GM18868 (cell line): ENCODE measurements around the gene DOCK10.

Experiments used
- ATAC-seq: cut with Tn5 transposase; IDR thresholded peaks from one replicate; pipeline ENCODE4 v1.9.1; 2021; ENCODE audit warnings: mild to moderate bottlenecking, moderate library complexity; ENCODE audit not compliant: unreplicated experiment

Gene DOCK10

DNA sequence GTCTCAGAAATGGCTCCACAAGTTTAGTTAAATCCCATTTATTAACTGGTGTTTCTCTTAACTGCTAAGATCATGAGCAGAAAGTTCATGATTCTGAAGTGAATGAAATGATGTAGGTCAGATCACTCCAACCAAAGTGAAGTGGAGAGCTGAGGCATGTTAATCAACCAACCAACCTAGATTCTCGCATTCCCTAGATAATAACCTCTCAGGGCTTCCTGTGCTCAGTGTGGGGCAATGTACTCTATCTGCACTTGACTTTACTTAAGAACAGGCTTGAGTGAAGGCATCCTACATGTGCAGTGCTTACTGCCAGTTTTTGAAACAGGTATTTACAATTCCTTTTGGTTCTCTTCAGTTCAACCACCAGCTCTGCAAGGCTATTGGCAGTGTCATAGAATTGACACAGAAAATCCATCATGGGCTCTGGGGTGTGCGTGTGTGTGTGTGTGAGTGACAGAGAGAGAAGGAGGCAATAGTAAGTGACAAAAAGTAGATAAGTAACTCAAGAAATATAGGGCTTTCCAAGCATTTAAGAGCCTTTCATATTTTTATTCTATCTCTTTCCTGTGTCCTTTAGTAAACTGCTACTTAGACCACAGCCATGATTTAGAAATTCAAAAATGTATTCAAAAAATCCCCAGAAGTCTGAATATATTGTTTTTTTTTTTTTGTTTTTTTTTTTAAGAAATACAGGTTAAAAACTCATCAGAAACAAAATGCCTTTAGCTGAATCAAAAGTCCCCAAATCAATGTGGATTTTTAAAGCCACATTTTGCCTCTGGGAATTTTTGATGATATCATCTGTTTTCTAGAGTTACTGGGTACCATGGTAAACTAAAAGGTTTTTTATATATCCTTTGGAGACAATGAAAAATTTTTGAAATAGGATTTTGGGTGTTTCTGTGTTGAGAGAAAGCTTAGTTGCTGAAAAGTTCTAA lies 28.6 kb downstream of the DOCK10 start:
- ATAC-seq, result no peak

DNA sequence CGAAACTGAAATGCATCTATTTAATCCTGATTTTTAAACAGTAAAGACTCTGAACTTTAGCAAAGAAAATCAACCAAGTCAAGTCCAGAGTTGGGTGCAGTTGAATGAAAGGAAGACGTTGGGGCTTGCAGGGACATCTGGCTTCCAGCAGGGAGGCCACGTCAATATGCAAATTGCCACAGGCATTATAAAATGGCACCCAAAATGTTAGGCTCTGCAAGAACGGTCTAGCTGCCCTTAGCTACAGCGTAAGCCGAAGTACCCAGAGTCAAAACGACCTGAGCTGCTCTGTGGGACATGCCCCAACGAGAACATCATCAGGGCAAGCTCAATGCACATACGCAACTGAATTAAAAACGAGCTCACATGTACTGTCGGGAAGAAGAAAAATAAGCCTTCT lies 30.7 kb downstream of the DOCK10 start:
- no peak for ATAC-seq

- no peak for ATAC-seq
These were observed 31.5 kb downstream of the DOCK10 start for GRCh38 chr2:225010804-225011203.

DNA sequence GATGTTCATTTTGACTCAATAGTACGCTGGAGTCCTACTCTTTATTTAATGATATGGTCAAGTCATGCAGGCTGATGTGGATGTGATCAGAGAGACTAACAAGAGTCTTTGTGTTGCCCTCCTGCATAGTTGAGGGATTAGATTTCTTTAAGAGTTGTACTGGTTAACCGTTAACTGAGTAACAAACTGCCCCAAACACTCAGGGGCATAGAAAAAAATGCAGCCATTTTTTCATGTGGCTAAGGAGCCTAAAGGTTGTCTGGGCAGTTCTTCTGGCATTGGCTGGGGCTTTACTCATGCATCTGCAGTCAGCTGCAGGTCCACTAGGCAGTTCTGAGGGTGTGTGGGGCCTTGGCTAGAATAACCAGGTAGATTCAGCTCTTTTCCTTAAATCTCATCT lies 32.5 kb downstream of the DOCK10 start:
- ATAC-seq, result no peak

DNA sequence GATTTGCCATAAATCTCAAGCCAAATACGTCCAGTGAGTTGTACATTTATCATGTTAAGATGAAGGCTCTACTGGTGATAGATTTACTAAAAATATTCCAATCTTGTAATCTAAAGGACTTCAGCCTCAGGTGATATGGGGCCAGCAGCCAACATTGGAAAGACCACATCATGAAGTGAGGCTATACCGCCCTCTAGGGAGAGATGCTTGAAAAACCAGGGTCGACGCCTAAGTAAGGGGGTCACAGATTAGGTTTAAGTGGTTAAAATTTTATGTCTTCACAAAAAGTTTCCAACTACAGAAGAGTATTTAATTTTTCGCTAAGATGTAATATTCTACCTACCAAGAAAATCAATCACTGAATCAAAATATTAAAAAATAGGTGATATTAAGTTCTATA lies 33.3 kb downstream of the DOCK10 start:
- ATAC-seq, result peak; percentile 38

DNA sequence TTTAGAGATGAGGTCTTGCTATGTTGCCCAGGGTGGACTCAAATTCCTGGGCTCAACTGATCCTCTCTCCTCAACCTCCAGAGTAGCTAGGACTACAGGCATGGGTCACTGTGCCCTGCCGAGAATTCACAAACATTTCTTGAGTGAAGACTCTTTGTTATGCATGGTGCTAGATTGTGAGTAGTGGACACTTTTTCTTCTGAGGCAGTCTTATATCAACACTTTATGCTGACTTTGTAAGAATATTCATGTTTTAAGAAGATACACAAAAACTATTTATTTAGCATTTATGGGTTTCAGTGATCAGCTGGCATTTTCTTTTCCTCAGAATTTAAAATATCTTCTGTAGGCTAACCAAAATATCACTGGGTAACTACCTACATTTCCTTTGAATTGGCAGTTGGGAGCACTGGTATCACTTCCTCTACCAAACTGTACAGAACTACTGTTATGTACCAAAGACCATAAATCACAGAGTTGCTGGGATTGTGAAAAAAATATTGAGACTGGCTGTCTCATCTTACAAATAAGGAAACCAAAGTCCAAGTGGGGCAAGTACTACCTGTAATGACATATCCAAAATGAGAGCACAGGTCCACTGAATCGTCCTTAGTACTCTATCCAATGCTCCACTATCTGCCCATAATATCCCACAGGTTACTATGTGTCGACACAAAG lies 34.0 kb downstream of the DOCK10 start:
- ATAC-seq, result peak; percentile 78

DNA sequence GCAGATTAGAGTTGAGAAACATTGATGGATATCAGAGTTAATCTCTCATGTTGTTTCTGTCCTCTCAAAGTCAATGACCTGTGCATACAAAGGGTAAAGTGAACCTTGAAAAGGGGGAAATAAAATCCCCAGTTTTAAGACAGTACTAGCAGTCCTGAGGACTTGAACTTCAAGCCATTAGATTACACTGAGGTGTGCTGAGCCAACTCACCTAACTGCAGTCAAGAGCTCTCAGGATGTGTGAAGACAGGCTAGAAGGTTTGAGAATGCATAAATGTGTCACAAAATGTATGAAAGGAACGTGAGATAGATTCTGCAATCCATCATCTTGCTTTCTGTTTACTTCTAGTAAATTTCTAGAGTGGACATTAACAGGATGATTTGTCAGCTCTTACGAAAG lies 35.5 kb downstream of the DOCK10 start:
- ATAC-seq, result no peak

DNA sequence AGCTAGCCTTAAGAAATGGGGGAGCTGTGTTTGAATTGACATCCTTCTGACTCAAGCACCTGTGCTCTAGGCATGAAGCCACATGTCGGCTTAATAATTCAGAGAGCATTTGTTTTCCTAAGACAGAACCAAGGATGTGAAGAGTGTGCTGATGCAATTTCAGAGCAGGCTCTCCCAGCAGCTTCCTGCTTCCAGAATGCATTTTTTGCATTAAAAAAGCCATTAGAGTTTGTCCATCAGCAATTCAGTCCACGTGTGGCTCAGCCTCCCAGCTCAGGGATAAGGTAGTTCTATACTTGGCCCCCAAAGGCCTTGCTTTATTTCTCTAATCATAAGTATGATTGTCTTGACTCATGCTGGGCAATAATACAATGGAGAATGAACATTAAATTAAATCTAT lies 37.7 kb downstream of the DOCK10 start:
- ATAC-seq, result no peak

- peak; percentile 96 for ATAC-seq
These were observed 39.6 kb downstream of the DOCK10 start for GRCh38 chr2:225002656-225003045.

- ATAC-seq, result peak; percentile 39
These were observed 40.1 kb downstream of the DOCK10 start for GRCh38 chr2:225002039-225002655.

GRCh38 chr2:224999754-225000153 lies 42.5 kb downstream of the DOCK10 start:
- no peak for ATAC-seq

DNA sequence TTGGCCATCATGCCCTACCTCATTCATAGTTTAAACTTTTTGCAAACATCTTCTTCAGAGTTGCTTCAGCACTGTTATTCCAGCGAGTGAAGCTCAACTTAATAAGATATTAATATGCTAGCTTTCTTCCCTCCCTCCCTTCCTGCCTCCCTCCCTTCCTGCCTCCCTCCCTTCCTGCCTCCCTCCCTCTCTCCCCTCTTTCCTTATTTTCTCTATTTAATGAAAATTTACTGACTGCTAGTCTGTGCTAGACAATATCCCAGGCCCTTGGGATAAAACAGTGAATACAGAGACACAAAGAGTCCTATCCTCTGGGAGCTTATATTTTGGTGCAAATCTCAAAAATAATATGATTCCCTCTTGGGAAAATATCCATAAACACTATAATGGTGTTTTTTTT lies 42.9 kb downstream of the DOCK10 start:
- ATAC-seq, result no peak

DNA sequence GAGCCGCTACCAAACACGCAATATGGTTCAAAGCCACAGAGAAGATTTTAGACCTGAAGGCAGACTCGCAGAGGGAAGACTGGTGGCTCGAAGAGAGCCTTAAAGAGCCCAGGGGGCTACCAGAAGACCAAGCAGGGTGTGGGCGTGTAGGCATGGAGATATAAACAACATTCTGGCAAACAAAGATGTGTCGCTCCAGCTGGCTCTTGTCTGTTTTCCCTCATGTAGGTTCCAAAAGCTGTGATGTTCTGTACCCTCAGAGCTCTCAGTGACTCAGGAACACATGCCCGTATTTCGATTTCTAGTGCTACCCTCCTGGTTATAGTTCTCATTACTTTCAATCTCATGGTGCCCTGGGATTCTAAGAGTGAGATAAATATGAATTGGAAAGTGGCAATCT lies 44.5 kb downstream of the DOCK10 start:
- ATAC-seq, result no peak

- no peak for ATAC-seq
These were observed 46.8 kb downstream of the DOCK10 start for GRCh38 chr2:224995419-224995818.

DNA sequence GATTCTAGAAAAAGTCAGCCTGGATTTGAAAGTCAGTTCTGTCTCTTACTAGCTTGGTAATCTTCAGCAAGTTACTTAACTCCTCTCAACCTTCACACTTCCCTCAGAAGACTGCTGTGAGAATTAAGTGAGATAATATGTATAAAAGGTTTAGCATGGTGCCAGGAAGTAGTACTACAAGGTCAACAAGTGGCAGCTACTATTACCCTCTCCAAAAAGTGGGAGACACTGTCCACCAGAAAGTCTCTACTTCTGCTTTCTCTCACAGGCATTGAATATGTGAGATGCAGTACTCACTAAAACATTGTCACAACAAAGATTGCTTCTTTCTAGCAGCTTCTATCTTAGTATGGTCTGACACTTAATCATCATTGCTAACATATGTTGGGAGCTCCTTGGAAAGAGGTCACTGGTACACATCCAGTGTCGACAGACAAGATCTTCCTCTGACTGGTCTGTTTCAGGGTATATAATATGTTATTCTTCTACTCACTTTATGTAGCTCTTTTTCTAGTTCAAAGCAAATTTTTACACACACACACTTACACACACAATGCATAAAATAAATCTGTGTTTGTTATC lies 47.9 kb downstream of the DOCK10 start:
- ATAC-seq, result no peak

DNA sequence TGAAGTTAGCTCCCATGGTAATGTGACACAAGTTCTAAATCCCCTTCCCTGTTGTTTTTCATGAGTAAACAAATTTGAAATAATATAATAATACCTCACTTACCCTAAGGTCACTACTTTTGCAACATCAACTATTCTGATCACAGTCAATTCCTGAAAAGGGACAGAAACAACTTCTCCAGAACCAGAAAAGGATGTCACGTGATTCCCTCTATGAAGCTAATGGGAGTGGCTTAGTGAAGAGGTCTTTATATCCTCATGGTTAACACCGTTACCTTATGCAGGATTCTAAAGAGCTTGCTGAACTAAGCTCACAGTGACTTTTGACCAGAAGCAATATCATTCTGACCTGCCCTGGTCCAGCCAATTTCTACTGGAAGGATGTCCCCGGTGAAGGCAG lies 51.6 kb downstream of the DOCK10 start:
- ATAC-seq, result no peak

DNA sequence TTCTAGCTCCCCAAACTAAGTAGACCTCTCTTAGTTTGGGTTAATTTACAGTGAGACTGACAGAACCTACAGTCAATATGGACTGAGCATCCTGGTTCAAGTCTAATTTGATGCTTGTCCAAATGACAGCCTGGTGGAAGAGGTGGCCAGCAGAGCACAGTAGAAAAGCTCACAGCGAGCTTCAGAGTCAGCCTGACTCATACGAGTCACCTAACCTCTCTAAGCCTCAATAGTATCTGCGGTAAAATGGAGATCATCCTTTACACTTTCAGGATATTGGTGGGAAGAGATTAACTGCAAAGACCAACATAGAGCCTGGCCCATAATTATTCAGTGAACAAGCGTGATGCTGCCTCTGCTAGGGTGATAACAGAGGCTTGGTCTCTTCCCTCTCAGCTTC lies 54.5 kb downstream of the DOCK10 start:
- no peak for ATAC-seq

DNA sequence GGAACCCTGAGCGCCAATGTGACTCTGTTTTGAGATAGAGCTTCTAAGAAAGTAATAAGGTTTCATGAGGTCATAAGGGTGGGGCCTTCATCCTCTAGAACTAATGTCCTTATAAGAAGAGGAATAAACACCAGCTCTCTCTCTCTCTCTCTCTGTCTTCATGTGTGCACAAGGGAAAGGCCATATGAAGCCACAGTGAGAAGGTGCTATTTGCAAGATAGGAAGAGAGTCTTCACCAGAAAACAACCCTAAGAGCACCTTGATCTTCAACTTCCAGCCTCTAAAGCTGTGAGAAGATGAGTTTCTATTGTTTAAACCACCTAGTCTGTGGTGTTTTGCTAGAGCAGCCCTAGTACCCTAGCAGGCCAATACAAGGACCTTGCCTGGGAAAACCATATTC lies 55.8 kb downstream of the DOCK10 start:
- ATAC-seq, result no peak

DNA sequence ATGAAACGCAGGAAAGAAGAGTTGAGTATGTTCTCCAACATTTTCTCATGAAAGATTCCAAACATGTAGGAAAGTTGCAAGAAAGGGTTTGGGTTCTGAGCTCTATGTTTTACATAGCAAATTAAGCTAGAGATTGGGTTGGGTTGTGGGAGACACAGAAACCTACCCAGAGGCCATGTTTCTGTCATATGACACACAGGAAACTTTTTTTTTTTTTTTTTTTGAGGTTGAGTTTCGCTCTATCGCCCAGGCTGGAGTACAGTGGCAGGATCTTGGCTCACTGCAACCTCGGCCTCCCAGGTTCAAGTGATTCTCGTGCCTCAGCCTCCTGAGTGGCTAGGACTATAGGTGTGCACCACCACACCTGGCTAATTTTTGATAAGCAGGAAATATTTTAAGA lies 57.6 kb downstream of the DOCK10 start:
- no peak for ATAC-seq

GRCh38 chr2:224983712-224984554 lies 58.3 kb downstream of the DOCK10 start:
- no peak for ATAC-seq
